HepG2 (cell line): ENCODE data around the gene MT1A. TPM values are rescaled to one million over a fixed set of nuclear protein-coding genes. Genes with fewer than 3 reads are reported as not detected.

ENCODE experiments used
- ATAC-seq: fragments of 200-7000 bp; cut with Tn5 transposase; 3 replicates; pipeline ENCODE4 v1.9.1; 2020; ENCODE audit warnings: mild to moderate bottlenecking, moderate library complexity
- BruUV-seq: library from RNA; stranded (reverse); fragments of 400-500 nt; replicated peaks from 2 replicates; lab custom pipeline; 2021; lab: Mats Ljungman, UMichigan
- CTCF ChIA-PET: fragments of 300-600 bp; formaldehyde crosslinking; extraction: SDS; loops from one replicate; lab custom pipeline; 2021; ENCODE audit warnings: low total read pairs, inconsistent platforms, low intra/inter-chr PET ratio; lab: Yijun Ruan, JAX
- POLR2A ChIA-PET: fragments of 350-600 bp; sonication (Branson Sonifier 250); formaldehyde crosslinking; loops from one replicate; lab custom pipeline; 2020; ENCODE audit warnings: antibody characterized with exemption, inconsistent platforms; lab: Yijun Ruan, JAX
- DNase-seq: peaks from one replicate; pipeline ENCODE4 v3.0.0-alpha.2; 2015; ENCODE audit warnings: low spot score
- FAIRE-seq: peaks from 3 replicates; lab custom pipeline; 2011; peaks lifted over from hg19 to GRCh38; lab: Jason Lieb, UNC
- H2AFZ ChIP-seq: one replicate; pipeline ENCODE4 v1.6.1; 2011; ENCODE audit warnings: low read length, inconsistent platforms
- H3K27ac ChIP-seq: fragments of 300-600 bp; 3 replicates; pipeline ENCODE4 v1.8.0; 2011; ENCODE audit warnings: mixed run types, mild to moderate bottlenecking, mixed read lengths, low read length, inconsistent platforms; ENCODE audit not compliant: insufficient read depth; ENCODE audit errors: extremely low read length
- H3K27me3 ChIP-seq, 2 experiments: fragments of 200-600 bp in 1 of 2; 2 replicates in 1 of 2; 3 replicates in 1 of 2; pipeline versions ENCODE4 v1.6.0 to v1.8.0; 2011; ENCODE audit warnings: low read length in 2 of 2, mild to moderate bottlenecking in 2 of 2, moderate library complexity in 2 of 2, inconsistent platforms in 1 of 2; ENCODE audit not compliant: insufficient read depth in 2 of 2, control insufficient read depth in 1 of 2
- H3K36me3 ChIP-seq, 2 experiments: fragments of 200-600 bp in 1 of 2; replicated peaks in 1 of 2; 2 replicates in 1 of 2; 3 replicates in 1 of 2; pipeline versions ENCODE4 v1.5.1 to v1.8.0; 2011; ENCODE audit warnings: low read length in 2 of 2, inconsistent platforms in 1 of 2; ENCODE audit not compliant: insufficient read depth in 2 of 2, control insufficient read depth in 1 of 2
- H3K4me1 ChIP-seq: 2 replicates; pipeline ENCODE4 v1.5.1; 2012; ENCODE audit warnings: low read length, inconsistent platforms; ENCODE audit not compliant: insufficient read depth
- H3K4me2 ChIP-seq: 2 replicates; pipeline ENCODE4 v1.6.0; 2011; ENCODE audit warnings: low read depth, low read length, inconsistent platforms
- H3K4me3 ChIP-seq, 3 experiments: fragments of 200-600 bp in 1 of 3; sonication (generic), shearing (Covaris generic) in 1 of 3; replicated peaks in 1 of 3; 2 replicates each; pipeline ENCODE4 v1.5.1; 2011 to 2016; ENCODE audit warnings: low read length in 3 of 3, inconsistent platforms in 2 of 3, low read depth in 2 of 3, mild to moderate bottlenecking in 2 of 3, control low read depth in 1 of 3, mixed read lengths in 1 of 3; ENCODE audit not compliant: insufficient read depth in 1 of 3
- H3K79me2 ChIP-seq: one replicate; pipeline ENCODE4 v1.6.1; 2011; ENCODE audit warnings: low read length, inconsistent platforms; ENCODE audit not compliant: insufficient read depth
- H3K9ac ChIP-seq: 2 replicates; pipeline ENCODE4 v1.6.0; 2011; ENCODE audit warnings: mild to moderate bottlenecking, low read depth, low read length, inconsistent platforms; ENCODE audit not compliant: insufficient read depth
- H3K9me3 ChIP-seq: 2 replicates; pipeline ENCODE4 v1.5.1; 2012; ENCODE audit warnings: mild to moderate bottlenecking, low read length
- H4K20me1 ChIP-seq: 2 replicates; pipeline ENCODE4 v1.6.0; 2011; ENCODE audit warnings: inconsistent platforms, mild to moderate bottlenecking, low read length, moderate library complexity; ENCODE audit not compliant: insufficient read depth
- AKAP8 ChIP-seq: sonication (generic); formaldehyde crosslinking; IDR thresholded peaks from 2 replicates; pipeline ENCODE4 v1.5.1; 2020; ENCODE audit warnings: mild to moderate bottlenecking, missing genetic modification reagents
- HMGA1 ChIP-seq: sonication (generic); formaldehyde crosslinking; conservative IDR thresholded peaks from 2 replicates; pipeline ENCODE4 v1.4.0; 2020; ENCODE audit warnings: missing genetic modification reagents
- SP140L ChIP-seq: sonication (generic); formaldehyde crosslinking; IDR thresholded peaks from 2 replicates; pipeline ENCODE4 v1.4.0; 2020; ENCODE audit warnings: missing genetic modification reagents, borderline replicate concordance
- ZFP1 ChIP-seq: IDR thresholded peaks from 2 replicates; pipeline ENCODE4 v1.6.1; 2016
- ZFX ChIP-seq: sonication (generic); formaldehyde crosslinking; IDR thresholded peaks from 2 replicates; pipeline ENCODE4 v1.4.0; 2020; ENCODE audit warnings: mild to moderate bottlenecking, low read depth, missing genetic modification reagents, moderate library complexity
- ZNF337 ChIP-seq: sonication (generic); formaldehyde crosslinking; IDR thresholded peaks from 2 replicates; pipeline ENCODE4 v1.5.1; 2020; ENCODE audit warnings: missing genetic modification reagents, low read depth, mild to moderate bottlenecking, borderline replicate concordance
- ZNF430 ChIP-seq: sonication (generic); formaldehyde crosslinking; IDR thresholded peaks from 2 replicates; pipeline ENCODE4 v1.9.0; 2021; ENCODE audit warnings: mild to moderate bottlenecking, missing genetic modification reagents
- ZNF431 ChIP-seq: sonication (generic); formaldehyde crosslinking; IDR thresholded peaks from 2 replicates; pipeline ENCODE4 v1.9.0; 2022; ENCODE audit warnings: missing genetic modification reagents, low read depth, mild to moderate bottlenecking, borderline replicate concordance
- ZNF556 ChIP-seq: sonication (generic); formaldehyde crosslinking; IDR thresholded peaks from 2 replicates; pipeline ENCODE4 v1.4.0; 2020; ENCODE audit warnings: mild to moderate bottlenecking, missing genetic modification reagents, borderline replicate concordance
- ZNF747 ChIP-seq: sonication (generic); formaldehyde crosslinking; IDR thresholded peaks from 2 replicates; pipeline ENCODE4 v1.8.1; 2023; ENCODE audit warnings: missing genetic modification reagents, mild to moderate bottlenecking, borderline replicate concordance
- WGBS: methylation state at CpG from one replicate; pipeline ENCODE4 v1.1.6; 2017; ENCODE audit warnings: low lambda C conversion rate; 5-methylcytosine and 5-hydroxymethylcytosine counted together
- in situ Hi-C: cut with HindIII; loops from 2 replicates; pipeline ENCODE4 v1.10.0; 2017; ENCODE audit warnings: low pct_unique_long_range_greater_than_20kb; ENCODE audit not compliant: extremely low pct_ligation_motif_present
- intact Hi-C: fragments of 100-400 bp; cut with micrococcal nuclease; formaldehyde crosslinking; loops from one replicate; pipeline ENCODE4 v1.10.0; 2022; ENCODE audit not compliant: unreplicated experiment
- polyA plus RNA-seq, 8 experiments: library from polyadenylated mRNA; depleted of rRNA in 3 of 8; stranded (reverse) in 7 of 8; unstranded in 1 of 8; fragments of >200 nt; fragmentation: Illumina TruSeq in 4 of 8; extraction: Trizol in 4 of 8; gene quantifications; 2 replicates each; pipeline versions ENCODE4 v1.2.1 to v1.2.3, GENCODE V29; 2011 to 2016; ENCODE audit warnings: low read depth in 4 of 8, missing spikeins in 1 of 8, mixed read lengths in 1 of 8; ENCODE audit not compliant: insufficient read depth in 1 of 8
- total RNA-seq, 5 experiments: library from RNA; depleted of rRNA; stranded (reverse); fragments of >200 nt; fragmentation: Illumina TruSeq; extraction: Trizol; gene quantifications; 2 replicates each; pipeline ENCODE4 v1.2.3, GENCODE V29; 2016; ENCODE audit warnings: low read depth in 1 of 5
- TF ChIP-seq, protein P1 (sequence below): sonication (generic); formaldehyde crosslinking; conservative IDR thresholded peaks from 2 replicates; pipeline ENCODE4 v1.5.0; 2020; ENCODE audit warnings: missing genetic modification reagents
- TF ChIP-seq, protein P2 (sequence below): sonication (generic); formaldehyde crosslinking; IDR thresholded peaks from 2 replicates; pipeline ENCODE4 v1.5.0; 2020; ENCODE audit warnings: missing genetic modification reagents
- TF ChIP-seq, protein P3 (sequence below): sonication (generic); formaldehyde crosslinking; IDR thresholded peaks from 2 replicates; pipeline ENCODE4 v1.4.0; 2020; ENCODE audit warnings: missing genetic modification reagents, borderline replicate concordance

Gene MT1A
- total and polyA plus RNA-seq, 2 of the 13 experiments (the other 11 are each of a cell fraction or from before 2014, with no cell fraction given), result 8.3 to 10.4 TPM

DNA sequence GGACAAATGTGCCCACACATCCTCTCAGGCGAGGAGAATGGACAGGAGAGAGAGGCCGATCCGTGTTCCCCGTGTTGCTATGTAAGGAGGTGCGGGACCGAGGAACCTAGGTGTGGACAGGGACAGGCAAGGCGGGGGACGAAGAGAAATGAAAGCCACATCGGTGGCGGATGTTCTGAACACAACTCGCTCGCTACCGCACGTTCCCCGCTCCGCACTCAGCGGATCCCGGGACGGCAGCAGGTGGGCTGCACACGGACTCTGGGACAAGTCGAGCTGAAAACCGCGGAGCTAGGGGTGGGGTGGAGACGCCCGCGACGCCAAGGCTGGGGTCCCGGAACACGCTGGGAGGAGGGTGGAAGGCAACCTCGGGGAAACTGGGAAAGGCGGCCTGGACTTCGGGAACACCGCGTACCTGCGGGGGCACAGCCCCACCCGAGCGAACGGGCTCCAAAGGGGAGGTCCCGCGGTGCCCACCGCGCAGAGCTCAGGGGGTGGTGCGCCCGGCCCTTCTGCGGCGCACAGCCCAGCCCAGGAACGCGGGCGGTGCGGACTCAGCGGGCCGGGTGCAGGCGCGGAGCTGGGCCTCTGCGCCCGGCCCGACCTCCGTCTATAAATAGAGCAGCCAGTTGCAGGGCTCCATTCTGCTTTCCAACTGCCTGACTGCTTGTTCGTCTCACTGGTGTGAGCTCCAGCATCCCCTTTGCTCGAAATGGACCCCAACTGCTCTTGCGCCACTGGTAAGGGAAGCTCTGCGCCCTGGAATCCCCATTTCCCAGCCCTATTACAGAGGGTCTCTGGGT lies 13.1 kb upstream of the MT1A start, which contains the start of gene MT1E (continued):
- TF ChIP-seq, protein P1, sequence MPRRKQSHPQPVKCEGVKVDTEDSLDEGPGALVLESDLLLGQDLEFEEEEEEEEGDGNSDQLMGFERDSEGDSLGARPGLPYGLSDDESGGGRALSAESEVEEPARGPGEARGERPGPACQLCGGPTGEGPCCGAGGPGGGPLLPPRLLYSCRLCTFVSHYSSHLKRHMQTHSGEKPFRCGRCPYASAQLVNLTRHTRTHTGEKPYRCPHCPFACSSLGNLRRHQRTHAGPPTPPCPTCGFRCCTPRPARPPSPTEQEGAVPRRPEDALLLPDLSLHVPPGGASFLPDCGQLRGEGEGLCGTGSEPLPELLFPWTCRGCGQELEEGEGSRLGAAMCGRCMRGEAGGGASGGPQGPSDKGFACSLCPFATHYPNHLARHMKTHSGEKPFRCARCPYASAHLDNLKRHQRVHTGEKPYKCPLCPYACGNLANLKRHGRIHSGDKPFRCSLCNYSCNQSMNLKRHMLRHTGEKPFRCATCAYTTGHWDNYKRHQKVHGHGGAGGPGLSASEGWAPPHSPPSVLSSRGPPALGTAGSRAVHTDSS (CRISPR knock-in tag), result no peak
- TF ChIP-seq ZNF430, result peak; percentile 34; the same call in 1 of the 2 replicates
- TF ChIP-seq, protein P2, sequence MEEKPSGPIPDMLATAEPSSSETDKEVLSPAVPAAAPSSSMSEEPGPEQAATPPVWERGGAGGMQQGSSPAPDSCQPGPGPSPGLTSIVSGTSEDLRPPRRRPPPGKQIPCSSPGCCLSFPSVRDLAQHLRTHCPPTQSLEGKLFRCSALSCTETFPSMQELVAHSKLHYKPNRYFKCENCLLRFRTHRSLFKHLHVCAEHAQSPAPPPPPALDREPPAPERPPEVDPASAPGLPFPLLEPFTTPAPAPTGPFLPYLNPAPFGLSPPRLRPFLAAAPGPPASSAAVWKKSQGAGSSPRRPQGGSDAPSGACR (CRISPR knock-in tag), result no peak
- TF ChIP-seq AKAP8 (CRISPR knock-in tag), result no peak
- TF ChIP-seq ZFX (CRISPR knock-in tag), result peak; percentile 80

DNA sequence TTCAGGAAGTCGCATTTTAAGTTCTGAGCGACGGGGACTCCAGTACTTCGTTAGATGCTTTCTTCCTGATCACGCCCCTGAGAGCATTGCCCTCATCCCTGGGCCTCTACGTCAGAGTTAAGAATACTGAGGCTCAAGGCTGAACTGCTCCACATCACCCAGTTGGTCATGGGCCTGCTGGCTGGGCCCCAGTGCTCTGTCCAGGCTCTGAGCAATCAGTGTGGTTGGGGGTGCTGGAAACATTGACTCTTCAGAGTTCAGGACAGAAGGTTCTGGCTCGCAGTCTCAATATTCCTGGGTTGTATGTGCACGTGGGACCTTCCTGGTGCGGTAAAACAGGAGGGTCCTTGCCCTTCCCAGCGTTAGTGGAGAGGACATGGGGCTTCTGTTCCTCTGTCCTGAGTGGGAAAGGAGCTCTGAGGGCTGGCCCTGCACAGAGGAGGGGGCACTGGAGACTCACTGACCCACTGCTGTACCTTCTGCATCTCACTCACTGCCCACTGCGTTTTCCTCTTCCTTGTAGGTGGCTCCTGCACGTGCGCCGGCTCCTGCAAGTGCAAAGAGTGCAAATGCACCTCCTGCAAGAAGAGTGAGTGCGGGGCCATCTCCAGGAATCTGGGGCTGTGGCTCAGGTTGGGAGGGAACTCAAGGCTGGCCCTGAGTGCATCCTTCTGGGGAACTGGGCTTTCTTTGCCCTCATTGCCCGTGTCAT lies 12.4 kb upstream of the MT1A start:
- Histone ChIP-seq H3K27ac (no peak overlapping the region), H3K4me1 (peaks cover 60% of the 10 kb centered on the region), H3K4me2 (peak overlapping the region; percentile 97), H3K9me3 (no peaks in the 10 kb centered on the region), H2AFZ (no peak overlapping the region), H3K36me3 (no peaks in the 10 kb centered on the region), H4K20me1 (no peaks in the 10 kb centered on the region), H3K9ac (peak overlapping the region; percentile 64), H3K79me2 (no peaks in the 10 kb centered on the region), H3K27me3 (peaks cover 0 to 41% of the 10 kb centered on the region in 2 experiments; a peak in 3 of 5 replicates), H3K4me3 (peak overlapping the region; percentile 63 to 88 (median 72))
- in situ Hi-C loops, result no loop called here
- ChIA-PET CTCF (no interaction called here), POLR2A (interaction anchor here (0.9 to 4.8 kb wide), 9 partner anchors 11 to 57 kb away, joined by 3 to 83 read pairs (median 5); partner anchors contain the start of genes MT1F and MT2A)
- ATAC-seq (peak; percentile 41), DNase-seq (no peak), FAIRE-seq (peak; percentile 56)
- WGBS, result 31% methylated on average over 16 of the region's 16 CpGs
- TSS peak; percentile 98 for BruUV-seq
- intact Hi-C loops, result loop anchor here (2.0 kb wide), 1 partner anchor 17 kb away; the partner anchor contains the start of gene MT2A
- TF ChIP-seq ZNF431 (CRISPR knock-in tag) (no peak), SP140L (no peak), ZNF556 (CRISPR knock-in tag) (no peak), ZFP1 (no peak), ZNF337 (CRISPR knock-in tag) (0 out of 2 replicates have a peak, but pooled peaks have one; percentile 35), ZNF747 (CRISPR knock-in tag) (no peak), HMGA1 (CRISPR knock-in tag) (no peak)
- TF ChIP-seq, protein P3, sequence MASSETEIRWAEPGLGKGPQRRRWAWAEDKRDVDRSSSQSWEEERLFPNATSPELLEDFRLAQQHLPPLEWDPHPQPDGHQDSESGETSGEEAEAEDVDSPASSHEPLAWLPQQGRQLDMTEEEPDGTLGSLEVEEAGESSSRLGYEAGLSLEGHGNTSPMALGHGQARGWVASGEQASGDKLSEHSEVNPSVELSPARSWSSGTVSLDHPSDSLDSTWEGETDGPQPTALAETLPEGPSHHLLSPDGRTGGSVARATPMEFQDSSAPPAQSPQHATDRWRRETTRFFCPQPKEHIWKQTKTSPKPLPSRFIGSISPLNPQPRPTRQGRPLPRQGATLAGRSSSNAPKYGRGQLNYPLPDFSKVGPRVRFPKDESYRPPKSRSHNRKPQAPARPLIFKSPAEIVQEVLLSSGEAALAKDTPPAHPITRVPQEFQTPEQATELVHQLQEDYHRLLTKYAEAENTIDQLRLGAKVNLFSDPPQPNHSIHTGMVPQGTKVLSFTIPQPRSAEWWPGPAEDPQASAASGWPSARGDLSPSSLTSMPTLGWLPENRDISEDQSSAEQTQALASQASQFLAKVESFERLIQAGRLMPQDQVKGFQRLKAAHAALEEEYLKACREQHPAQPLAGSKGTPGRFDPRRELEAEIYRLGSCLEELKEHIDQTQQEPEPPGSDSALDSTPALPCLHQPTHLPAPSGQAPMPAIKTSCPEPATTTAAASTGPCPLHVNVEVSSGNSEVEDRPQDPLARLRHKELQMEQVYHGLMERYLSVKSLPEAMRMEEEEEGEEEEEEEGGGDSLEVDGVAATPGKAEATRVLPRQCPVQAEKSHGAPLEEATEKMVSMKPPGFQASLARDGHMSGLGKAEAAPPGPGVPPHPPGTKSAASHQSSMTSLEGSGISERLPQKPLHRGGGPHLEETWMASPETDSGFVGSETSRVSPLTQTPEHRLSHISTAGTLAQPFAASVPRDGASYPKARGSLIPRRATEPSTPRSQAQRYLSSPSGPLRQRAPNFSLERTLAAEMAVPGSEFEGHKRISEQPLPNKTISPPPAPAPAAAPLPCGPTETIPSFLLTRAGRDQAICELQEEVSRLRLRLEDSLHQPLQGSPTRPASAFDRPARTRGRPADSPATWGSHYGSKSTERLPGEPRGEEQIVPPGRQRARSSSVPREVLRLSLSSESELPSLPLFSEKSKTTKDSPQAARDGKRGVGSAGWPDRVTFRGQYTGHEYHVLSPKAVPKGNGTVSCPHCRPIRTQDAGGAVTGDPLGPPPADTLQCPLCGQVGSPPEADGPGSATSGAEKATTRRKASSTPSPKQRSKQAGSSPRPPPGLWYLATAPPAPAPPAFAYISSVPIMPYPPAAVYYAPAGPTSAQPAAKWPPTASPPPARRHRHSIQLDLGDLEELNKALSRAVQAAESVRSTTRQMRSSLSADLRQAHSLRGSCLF, result no peak
